Vagina (tissue), 2 donors: ENCODE data around the gene GDF15. TPM values are rescaled to one million over a fixed set of nuclear protein-coding genes. Genes with fewer than 3 reads are reported as not detected.
A peak's percentile ranks its signal among the peaks of the same experiment; 100 is the strongest.

Experiments
- DNase-seq, 2 donors: peaks; one replicate each; pipeline ENCODE4 v3.0.0-alpha.2; 2017; ENCODE audit errors: extremely low spot score in 2 of 2
- H3K27ac ChIP-seq: fragments of 200-600 bp; sonication (generic); one replicate; pipeline ENCODE4 v1.5.1; 2019
- H3K27me3 ChIP-seq: fragments of 200-600 bp; sonication (generic); one replicate; pipeline ENCODE4 v1.5.1; 2019
- H3K36me3 ChIP-seq, 2 donors: fragments of 200-600 bp; sonication (generic); one replicate each; pipeline ENCODE4 v1.5.1; 2017 to 2019
- H3K4me1 ChIP-seq: fragments of 200-600 bp; sonication (generic); one replicate; pipeline ENCODE4 v1.5.1; 2019
- H3K4me3 ChIP-seq, 2 donors: fragments of 200-600 bp; sonication (generic); 1 replicate in 1 of 2; 2 replicates in 1 of 2; pipeline ENCODE4 v1.5.1; 2016 to 2019
- H3K9me3 ChIP-seq: fragments of 200-600 bp; sonication (generic); one replicate; pipeline ENCODE4 v1.5.1; 2019
- POLR2A ChIP-seq, 2 donors: fragments of 450-650 bp; IDR thresholded peaks; one replicate each; pipeline ENCODE4 v1.6.1; 2017; ENCODE audit warnings: antibody characterized with exemption in 2 of 2, mild to moderate bottlenecking in 2 of 2, moderate library complexity in 2 of 2
- POLR2AphosphoS5 ChIP-seq, 2 donors: sonication (generic); formaldehyde crosslinking; IDR thresholded peaks; one replicate each; pipeline ENCODE4 v1.9.0; 2017; ENCODE audit warnings: antibody characterized with exemption in 2 of 2, mild to moderate bottlenecking in 2 of 2, low read depth in 1 of 2; ENCODE audit not compliant: insufficient read depth in 1 of 2
- intact Hi-C: fragments of 100-400 bp; cut with DNase I; formaldehyde crosslinking; loops from one replicate; pipeline ENCODE4 v1.15.1; 2023
- total RNA-seq: library from RNA; depleted of rRNA; stranded (reverse); fragments of >200 nt; gene quantifications from one replicate; pipeline ENCODE4 v1.2.3, GENCODE V29; 2016
- TF ChIP-seq, protein P1 (sequence below), 3 experiments: fragments of 450-650 bp in 2 of 3; fragments of 200-600 bp in 1 of 3; sonication (generic) in 1 of 3; IDR thresholded peaks; one replicate each; pipeline ENCODE4 v1.5.1; 2017 to 2019; ENCODE audit warnings: antibody characterized with exemption in 3 of 3, mild to moderate bottlenecking in 2 of 3, moderate library complexity in 2 of 3

The GDF15 gene
- total RNA-seq, 1 donor from 2014 or later: 25.5 TPM

DNA sequence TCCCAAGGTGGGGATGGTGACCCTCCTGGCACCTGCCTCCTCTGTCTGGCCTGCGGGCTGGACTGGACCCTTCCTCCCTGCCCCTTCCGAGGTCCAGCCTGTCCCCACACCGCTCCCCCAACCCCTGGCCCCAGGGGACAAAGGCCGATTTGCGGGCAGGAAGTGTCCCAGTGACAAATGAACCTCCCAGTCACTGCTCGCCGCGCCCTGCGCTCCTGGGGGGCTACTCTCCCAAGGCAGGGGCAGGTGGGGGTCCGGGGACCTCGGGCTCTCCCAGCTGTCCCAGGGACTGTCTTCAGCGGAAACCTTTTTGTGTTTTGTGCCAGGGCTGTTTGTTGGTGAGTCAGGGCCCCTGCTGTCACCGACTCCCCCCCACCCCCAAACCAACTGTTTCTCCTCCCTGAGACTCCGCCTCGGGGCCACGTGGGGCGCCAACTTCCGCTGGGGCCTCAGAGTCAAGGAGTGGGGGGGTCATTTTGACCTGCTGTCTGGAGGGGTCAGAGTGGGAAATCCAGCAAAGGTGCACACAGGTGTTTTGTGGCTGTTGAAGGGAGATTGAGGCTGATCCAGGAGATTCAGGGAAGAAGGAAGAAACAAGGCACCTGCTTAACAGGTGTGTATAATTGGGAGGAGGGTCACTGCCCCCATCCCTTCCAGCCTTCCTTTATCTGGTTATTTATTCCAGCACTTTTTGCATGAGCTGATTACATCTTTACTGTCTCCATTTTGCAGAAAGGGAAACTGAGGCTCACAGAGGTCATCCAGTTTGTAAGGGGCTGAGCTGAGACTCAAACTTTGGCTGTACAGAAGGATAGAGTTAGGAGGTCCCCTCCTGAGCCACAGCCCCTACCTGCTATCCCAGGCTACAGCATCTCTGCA is 44.7 kb upstream of the GDF15 start:
- Histone ChIP-seq H3K27ac (peak overlapping the region; percentile 92), H3K4me1 (peaks cover 18% of the 10 kb centered on the region), H3K27me3 (no peaks in the 10 kb centered on the region), H3K36me3 (no peaks in the 10 kb centered on the region), H3K9me3 (no peaks in the 10 kb centered on the region), H3K4me3 (peak overlapping the region; percentile 85)
- intact Hi-C loops: no loop called here
- DNase-seq: no peak
- TF ChIP-seq, protein P1, sequence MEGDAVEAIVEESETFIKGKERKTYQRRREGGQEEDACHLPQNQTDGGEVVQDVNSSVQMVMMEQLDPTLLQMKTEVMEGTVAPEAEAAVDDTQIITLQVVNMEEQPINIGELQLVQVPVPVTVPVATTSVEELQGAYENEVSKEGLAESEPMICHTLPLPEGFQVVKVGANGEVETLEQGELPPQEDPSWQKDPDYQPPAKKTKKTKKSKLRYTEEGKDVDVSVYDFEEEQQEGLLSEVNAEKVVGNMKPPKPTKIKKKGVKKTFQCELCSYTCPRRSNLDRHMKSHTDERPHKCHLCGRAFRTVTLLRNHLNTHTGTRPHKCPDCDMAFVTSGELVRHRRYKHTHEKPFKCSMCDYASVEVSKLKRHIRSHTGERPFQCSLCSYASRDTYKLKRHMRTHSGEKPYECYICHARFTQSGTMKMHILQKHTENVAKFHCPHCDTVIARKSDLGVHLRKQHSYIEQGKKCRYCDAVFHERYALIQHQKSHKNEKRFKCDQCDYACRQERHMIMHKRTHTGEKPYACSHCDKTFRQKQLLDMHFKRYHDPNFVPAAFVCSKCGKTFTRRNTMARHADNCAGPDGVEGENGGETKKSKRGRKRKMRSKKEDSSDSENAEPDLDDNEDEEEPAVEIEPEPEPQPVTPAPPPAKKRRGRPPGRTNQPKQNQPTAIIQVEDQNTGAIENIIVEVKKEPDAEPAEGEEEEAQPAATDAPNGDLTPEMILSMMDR (IDR thresholded peaks at IDR 0.05): no peak
- peak in 1 of 2 donors; percentile 46 for TF ChIP-seq POLR2AphosphoS5 (IDR thresholded peaks at IDR 0.05; ENCODE audit: insufficient read depth in 1 of 2, low read depth in 1 of 2)

DNA sequence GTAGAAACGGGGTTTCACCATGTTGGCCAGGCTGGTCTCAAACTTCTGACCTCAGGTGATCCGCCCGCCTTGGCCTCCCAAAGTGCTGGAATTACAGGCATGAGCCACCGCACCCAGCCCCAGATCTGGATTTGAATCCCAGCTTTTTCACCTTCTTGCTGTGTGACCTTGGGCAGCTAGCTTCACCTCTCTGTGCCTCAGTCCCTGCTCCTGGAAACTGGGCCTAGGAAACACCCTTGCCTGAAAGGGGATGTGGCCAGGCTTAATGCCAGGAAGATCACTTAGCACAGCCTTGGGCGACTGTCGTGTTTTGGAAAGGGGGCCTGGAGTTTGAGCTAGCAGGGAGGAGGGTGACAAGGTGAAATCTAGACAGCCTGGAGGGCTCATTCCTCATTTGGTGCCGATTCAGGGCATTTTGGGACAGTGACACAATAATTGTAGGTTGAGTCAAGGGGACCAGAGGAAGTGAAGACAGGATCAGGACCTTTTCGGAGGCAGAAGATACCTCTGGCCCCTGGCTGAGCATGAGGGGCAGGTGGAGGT is 43.8 kb upstream of the GDF15 start:
- DNase-seq: no peak
- TF ChIP-seq, protein P1 (IDR thresholded peaks at IDR 0.05): no peak
- TF ChIP-seq POLR2AphosphoS5 (IDR thresholded peaks at IDR 0.05; ENCODE audit: insufficient read depth in 1 of 2, low read depth in 1 of 2): no peak
- TF ChIP-seq POLR2A (IDR thresholded peaks at IDR 0.05): no peak
- Histone ChIP-seq H3K27ac (peak overlapping the region; percentile 92), H3K4me3 (no peak overlapping the region), H3K9me3 (no peaks in the 10 kb centered on the region), H3K27me3 (no peaks in the 10 kb centered on the region), H3K36me3 (no peaks in the 10 kb centered on the region), H3K4me1 (peaks cover 18% of the 10 kb centered on the region)
- intact Hi-C loops: no loop called here

GRCh38 chr19:18344582-18344950 is 41.4 kb upstream of the GDF15 start:
- H3K4me1 ChIP-seq: peaks cover 17% of the 10 kb centered on the region
- no peak overlapping the region for H3K4me3 ChIP-seq
- no peak for DNase-seq
- H3K9me3 ChIP-seq: no peaks in the 10 kb centered on the region
- no peaks in the 10 kb centered on the region for H3K27me3 ChIP-seq
- H3K36me3 ChIP-seq: no peaks in the 10 kb centered on the region
- TF ChIP-seq, protein P1 (IDR thresholded peaks at IDR 0.05): no peak
- TF ChIP-seq POLR2A (IDR thresholded peaks at IDR 0.05): no peak
- no peak overlapping the region for H3K27ac ChIP-seq
- intact Hi-C loops: no loop called here

DNA sequence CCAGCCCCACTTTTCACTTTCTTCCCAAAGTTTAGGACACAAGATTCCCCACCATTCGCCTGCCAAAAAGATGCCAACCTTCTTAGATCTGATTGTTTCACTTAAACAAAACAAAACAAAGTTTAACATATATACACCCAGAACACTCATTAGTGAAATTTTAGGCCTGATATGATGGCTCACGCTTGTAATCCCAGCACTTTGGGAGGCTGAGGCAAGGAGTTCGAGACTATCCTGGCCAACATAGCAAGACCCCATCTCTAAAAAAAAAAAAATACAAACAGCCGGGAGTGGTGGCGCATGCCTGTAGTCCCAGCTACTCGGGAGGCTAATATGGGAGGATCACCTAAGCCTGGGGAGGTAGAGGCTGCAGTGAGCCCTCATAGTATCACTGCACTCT is 40.7 kb upstream of the GDF15 start:
- Histone ChIP-seq H3K4me1 (peaks cover 11% of the 10 kb centered on the region), H3K27ac (no peak overlapping the region), H3K36me3 (no peaks in the 10 kb centered on the region), H3K9me3 (no peaks in the 10 kb centered on the region), H3K4me3 (no peak overlapping the region), H3K27me3 (no peaks in the 10 kb centered on the region)
- DNase-seq: no peak
- TF ChIP-seq POLR2AphosphoS5 (IDR thresholded peaks at IDR 0.05; ENCODE audit: insufficient read depth in 1 of 2, low read depth in 1 of 2): no peak
- TF ChIP-seq, protein P1 (IDR thresholded peaks at IDR 0.05): no peak
- TF ChIP-seq POLR2A (IDR thresholded peaks at IDR 0.05): no peak
- intact Hi-C loops: loop anchor here (5.0 kb wide), 1 partner anchor 67 kb away; no protein-coding TSS in a partner anchor

DNA sequence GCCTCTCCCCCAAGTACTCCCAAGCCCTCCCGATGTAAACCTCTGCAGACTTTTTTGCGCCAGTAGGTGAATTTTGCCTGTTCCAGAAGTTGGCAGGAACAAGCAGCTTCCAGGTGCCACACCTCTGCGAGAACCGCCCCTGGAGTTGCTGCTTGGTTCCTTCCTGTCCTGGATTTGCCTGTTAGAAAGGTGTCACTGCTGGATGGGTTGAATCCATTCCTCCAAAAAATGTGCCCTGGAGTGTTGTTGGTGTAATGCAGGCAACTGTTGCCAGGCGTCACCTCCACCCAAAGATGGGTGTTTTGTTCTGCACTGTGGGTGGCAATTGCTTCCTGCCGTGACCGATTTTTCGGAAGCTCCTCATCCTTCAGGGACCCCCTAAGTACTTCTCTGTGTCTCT is 39.9 kb upstream of the GDF15 start:
- Histone ChIP-seq H3K27ac (no peak overlapping the region), H3K36me3 (no peaks in the 10 kb centered on the region), H3K4me3 (no peak overlapping the region), H3K27me3 (no peaks in the 10 kb centered on the region), H3K9me3 (no peaks in the 10 kb centered on the region), H3K4me1 (peaks cover 6% of the 10 kb centered on the region)
- TF ChIP-seq POLR2A (IDR thresholded peaks at IDR 0.05) (no peak), POLR2AphosphoS5 (IDR thresholded peaks at IDR 0.05; ENCODE audit: insufficient read depth in 1 of 2, low read depth in 1 of 2) (no peak)
- TF ChIP-seq, protein P1 (IDR thresholded peaks at IDR 0.05): no peak
- intact Hi-C loops: loop anchor here (5.0 kb wide), 1 partner anchor 66 kb away; no protein-coding TSS in a partner anchor
- DNase-seq: no peak
